Muscle layer of duodenum (tissue), 2 donors: Measurements from ENCODE around the gene PLCZ1.
"Not testable (repeated sequence)": the region's sequence is repeated elsewhere in the genome, so short reads cannot be mapped to it uniquely, and the experiment has no call there.

Experiments
- H3K27ac ChIP-seq: one replicate; pipeline ENCODE4 v1.7.0; 2013; ENCODE audit warnings: mild to moderate bottlenecking, low read length
- H3K27me3 ChIP-seq: one replicate; pipeline ENCODE4 v1.7.0; 2013; ENCODE audit warnings: low read depth, mild to moderate bottlenecking, control low read depth, low read length
- H3K36me3 ChIP-seq, 2 donors: one replicate each; pipeline ENCODE4 v1.7.0; 2013; ENCODE audit warnings: low read length in 2 of 2, control low read depth in 1 of 2, mild to moderate bottlenecking in 1 of 2; ENCODE audit not compliant: insufficient read depth in 2 of 2, control insufficient read depth in 1 of 2
- H3K4me1 ChIP-seq, 2 donors: one replicate each; pipeline ENCODE4 v1.7.0; 2013; ENCODE audit warnings: low read length in 2 of 2, mild to moderate bottlenecking in 2 of 2, control low read depth in 1 of 2, moderate library complexity in 1 of 2; ENCODE audit not compliant: insufficient read depth in 2 of 2, control insufficient read depth in 1 of 2
- H3K4me3 ChIP-seq, 2 donors: one replicate each; pipeline ENCODE4 v1.7.0; 2013; ENCODE audit warnings: low read length in 2 of 2, low read depth in 1 of 2, mild to moderate bottlenecking in 1 of 2
- H3K9me3 ChIP-seq, 2 donors: one replicate each; pipeline ENCODE4 v1.7.0; 2013; ENCODE audit warnings: low read length in 2 of 2, control low read depth in 1 of 2, mild to moderate bottlenecking in 1 of 2; ENCODE audit not compliant: control insufficient read depth in 1 of 2
- donor health status: healthy.

PLCZ1 gene

DNA sequence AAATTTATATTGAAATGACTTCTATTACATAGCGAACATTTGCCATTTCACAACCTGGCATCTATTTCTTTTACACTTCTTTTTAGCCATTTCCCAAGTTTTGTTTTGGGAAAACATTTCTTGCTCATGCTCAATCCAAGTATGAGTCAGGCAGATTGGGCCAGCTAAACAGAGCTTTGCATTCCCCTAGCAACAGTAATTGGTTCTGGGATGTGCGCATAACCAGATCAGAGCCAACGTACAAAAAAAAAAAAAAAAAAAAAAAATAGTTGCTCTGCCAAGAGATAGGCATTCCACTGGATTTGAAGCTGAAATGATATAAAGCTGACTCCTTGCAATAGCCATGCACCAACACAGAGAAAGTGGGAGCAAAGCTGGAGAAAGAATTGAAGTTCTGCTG, 37.5 kb downstream of the PLCZ1 start:
- no peaks in the 10 kb centered on the region for H3K36me3 ChIP-seq
- H3K27ac ChIP-seq = no peak overlapping the region
- H3K9me3 ChIP-seq = no peaks in the 10 kb centered on the region
- no peaks in the 10 kb centered on the region for H3K27me3 ChIP-seq
- H3K4me1 ChIP-seq = no peaks in the 10 kb centered on the region
- H3K4me3 ChIP-seq = no peak overlapping the region

DNA sequence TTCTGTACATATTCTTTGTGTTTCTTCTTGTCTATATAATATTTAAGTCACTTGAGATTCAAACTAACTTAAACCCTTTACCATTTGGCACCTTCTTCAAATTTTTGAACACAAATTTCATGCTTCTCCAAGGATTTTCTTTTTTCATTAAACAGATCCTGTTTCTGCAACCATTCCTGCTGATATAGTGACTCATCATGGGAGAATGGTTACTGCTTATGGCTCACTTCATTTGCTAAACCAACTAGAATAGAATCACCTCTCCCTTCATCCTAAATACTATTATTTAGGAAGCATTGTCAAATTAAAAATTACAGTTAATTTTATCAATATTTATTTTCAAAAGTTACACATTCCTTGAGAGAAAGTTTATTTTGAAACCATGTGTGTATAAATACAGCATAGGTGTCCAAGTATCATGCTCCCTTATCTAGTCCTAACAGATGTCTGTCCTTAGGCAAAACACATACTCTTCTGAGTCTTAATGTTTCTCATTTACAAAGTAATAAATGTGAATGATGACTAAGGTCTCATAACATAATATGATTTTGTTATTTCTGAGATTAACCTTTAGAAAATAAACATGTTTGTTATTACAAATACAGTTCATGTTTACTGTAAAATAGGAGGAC, 40.7 kb downstream of the PLCZ1 start:
- H3K27ac ChIP-seq = no peak overlapping the region
- no peaks in the 10 kb centered on the region for H3K27me3 ChIP-seq
- no peaks in the 10 kb centered on the region for H3K9me3 ChIP-seq
- no peak overlapping the region for H3K4me3 ChIP-seq
- H3K36me3 ChIP-seq = no peaks in the 10 kb centered on the region
- no peaks in the 10 kb centered on the region for H3K4me1 ChIP-seq

DNA sequence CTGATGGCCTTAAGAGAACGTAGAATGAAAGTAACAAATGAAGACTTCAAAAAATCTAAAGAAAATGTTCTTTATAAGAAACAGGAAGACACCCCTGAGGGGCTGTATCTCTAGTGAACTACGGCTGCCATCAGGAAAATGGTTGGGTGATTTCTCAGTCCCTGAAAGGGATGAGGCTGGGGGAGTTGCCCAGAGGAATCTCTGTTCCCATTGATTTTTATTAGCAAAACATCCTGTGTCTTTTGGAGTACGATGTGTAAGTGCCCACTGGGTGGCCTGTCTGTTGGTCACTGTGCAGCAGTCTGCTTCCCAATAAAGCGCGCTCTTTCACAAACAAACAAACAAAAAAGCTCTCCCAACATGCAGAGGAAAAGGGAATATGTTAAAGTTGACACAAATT, 43.8 kb downstream of the PLCZ1 start:
- H3K9me3 ChIP-seq, H3K4me1 ChIP-seq, H3K36me3 ChIP-seq, H3K4me3 ChIP-seq, H3K27me3 ChIP-seq, H3K27ac ChIP-seq: not testable (repeated sequence)

DNA sequence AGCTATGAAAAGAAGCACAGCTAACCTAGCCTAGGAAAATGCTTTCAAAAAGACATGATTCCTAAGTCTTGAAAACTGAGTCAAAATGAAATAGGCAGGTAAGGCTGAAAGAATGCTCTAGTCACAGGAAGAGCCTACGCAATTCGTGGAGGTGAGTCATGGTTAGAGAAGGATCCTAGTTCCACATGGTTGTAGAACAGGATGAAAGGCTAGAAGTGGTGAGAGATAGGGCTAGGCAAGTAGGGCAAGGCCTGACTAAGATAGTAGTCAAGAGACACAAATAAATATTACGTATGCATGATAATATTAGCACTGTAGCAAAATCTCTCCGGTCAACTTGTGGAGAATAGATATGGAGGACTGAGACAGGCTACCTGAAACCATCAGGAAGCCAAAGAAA, 47.2 kb downstream of the PLCZ1 start:
- H3K36me3 ChIP-seq = no peaks in the 10 kb centered on the region
- H3K27me3 ChIP-seq = no peaks in the 10 kb centered on the region
- H3K4me3 ChIP-seq = no peak overlapping the region
- no peaks in the 10 kb centered on the region for H3K4me1 ChIP-seq
- H3K9me3 ChIP-seq = no peaks in the 10 kb centered on the region
- no peak overlapping the region for H3K27ac ChIP-seq

DNA sequence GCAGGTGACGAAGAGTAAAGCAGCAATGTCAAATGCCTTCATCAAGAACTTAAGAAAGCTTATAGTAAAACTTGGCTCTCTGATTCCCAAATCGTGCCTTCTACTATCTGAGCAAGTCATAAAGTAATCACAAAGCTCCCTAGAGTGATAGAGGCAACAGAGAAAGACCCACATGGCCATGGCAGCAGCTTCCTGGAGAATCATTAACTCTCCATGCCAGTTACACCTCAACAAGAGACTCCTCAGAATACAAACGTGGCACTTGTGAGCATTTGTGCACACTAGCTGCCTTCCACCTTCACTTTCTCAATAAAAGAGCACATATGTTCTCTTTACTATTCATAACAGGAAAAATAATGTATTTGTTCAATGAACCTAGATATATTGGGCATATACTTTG, 48.0 kb downstream of the PLCZ1 start:
- no peaks in the 10 kb centered on the region for H3K27me3 ChIP-seq
- H3K36me3 ChIP-seq = no peaks in the 10 kb centered on the region
- H3K4me3 ChIP-seq = no peak overlapping the region
- H3K4me1 ChIP-seq = no peaks in the 10 kb centered on the region
- no peak overlapping the region for H3K27ac ChIP-seq
- H3K9me3 ChIP-seq = no peaks in the 10 kb centered on the region

DNA sequence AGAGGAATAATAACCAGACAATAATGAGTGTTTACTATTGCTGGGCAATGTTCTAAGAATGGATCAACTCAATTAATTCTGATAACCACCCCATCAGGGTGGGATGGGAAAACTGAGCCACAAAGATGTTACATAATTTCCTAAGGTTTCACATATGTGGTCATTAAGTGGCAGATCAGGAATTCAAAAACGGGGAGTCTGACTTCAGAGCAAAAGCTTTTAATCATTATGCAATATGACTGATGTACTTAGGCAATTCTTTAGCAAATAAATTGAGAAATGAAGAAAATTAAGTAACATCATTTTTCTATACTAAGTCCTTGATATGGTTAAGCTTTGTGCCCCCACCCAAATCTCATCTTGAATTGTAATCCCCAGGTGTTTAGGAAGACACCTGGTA, 53.4 kb downstream of the PLCZ1 start:
- no peak overlapping the region for H3K27ac ChIP-seq
- H3K27me3 ChIP-seq = no peaks in the 10 kb centered on the region
- H3K9me3 ChIP-seq = no peaks in the 10 kb centered on the region

DNA sequence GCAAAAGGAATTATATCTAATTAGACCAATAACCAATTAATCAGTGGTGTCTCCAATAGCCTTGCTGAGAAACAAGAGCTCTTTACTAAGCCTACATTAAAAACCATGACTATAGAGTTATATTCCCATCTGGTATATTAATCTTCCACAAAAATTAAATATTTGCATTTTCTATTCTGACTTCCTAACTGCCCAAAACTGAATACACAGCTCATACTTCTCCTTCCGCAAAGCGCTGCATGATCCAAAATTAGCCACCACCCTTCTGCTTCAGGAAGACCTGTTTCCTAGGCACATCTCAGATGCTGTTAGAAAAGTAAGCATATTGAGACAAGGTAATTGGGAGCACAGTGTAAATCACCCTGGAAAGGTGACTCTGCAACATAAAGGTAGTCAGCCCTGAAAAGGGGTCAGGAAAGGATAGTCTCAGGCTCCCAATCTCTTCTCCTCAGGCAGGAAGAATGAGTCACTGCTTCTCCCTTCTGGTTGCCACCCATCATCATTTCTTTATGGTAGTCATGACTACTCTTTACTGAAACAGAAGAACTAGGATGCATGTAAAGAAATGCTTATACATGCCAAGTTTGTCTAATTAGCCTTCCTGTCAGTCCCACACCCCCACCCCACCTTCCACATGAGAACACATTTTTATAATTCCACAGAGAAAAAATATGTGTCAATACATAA, 54.3 kb downstream of the PLCZ1 start:
- Histone ChIP-seq H3K36me3 (no peaks in the 10 kb centered on the region), H3K27me3 (no peaks in the 10 kb centered on the region), H3K4me1 (no peaks in the 10 kb centered on the region), H3K27ac (no peak overlapping the region), H3K9me3 (no peaks in the 10 kb centered on the region), H3K4me3 (no peak overlapping the region)

More for the DNA sequence above, 53.4 kb downstream of the PLCZ1 start:
- H3K4me1 ChIP-seq = no peaks in the 10 kb centered on the region
- no peaks in the 10 kb centered on the region for H3K36me3 ChIP-seq
- H3K4me3 ChIP-seq = no peak overlapping the region

DNA sequence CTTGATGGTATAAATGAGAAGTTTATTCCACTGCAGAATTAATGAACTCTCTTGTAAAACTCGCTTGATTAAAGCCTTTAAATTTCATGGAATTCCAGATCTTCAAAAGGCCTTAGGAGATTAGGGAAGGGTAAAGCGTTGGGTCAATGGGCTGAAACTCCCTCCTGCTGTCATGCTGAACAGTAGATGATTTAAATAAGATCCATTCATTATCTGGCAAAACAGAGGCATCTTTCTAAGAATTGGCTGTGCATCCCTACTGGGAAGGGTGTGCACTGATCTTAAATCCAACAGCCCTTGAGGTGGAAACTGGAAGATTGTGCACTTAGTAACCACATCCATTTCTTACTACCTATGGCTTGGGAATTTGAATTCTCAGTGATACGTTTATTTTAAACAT, 56.0 kb downstream of the PLCZ1 start:
- Histone ChIP-seq H3K36me3 (no peaks in the 10 kb centered on the region), H3K4me1 (no peaks in the 10 kb centered on the region), H3K4me3 (no peak overlapping the region), H3K27me3 (no peaks in the 10 kb centered on the region), H3K9me3 (no peaks in the 10 kb centered on the region), H3K27ac (no peak overlapping the region)

DNA sequence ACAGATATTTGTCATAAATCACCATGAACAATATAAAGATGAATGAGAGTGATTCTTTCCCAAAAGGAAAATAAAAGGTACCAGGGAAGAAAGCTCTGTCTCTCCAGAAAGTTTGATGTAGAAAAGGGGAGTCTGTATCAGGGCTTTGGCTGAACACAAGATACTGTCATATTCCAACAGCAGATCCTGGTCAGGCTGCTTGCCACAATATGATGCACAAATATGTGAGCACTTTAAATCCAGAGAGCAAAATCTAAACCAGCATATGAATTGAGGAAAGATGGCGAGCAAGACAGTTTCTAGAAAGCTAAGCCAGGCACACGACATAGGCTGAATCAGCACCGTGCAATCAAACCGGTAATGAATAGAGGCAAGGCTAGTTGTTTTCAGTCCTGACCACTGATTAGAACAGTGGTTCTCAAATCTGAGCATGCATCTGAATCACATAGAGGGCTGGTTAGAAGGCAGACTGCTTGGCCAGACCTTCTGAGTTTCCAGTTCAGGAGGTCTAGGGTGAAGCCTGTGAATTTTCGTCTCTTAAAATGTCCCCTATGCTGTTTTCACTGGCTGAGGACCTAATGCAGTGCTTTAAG, 60.7 kb downstream of the PLCZ1 start:
- H3K4me3 ChIP-seq = no peak overlapping the region
- H3K9me3 ChIP-seq = no peaks in the 10 kb centered on the region
- H3K27ac ChIP-seq = no peak overlapping the region
- no peaks in the 10 kb centered on the region for H3K36me3 ChIP-seq
- H3K27me3 ChIP-seq = no peaks in the 10 kb centered on the region
- no peaks in the 10 kb centered on the region for H3K4me1 ChIP-seq

DNA sequence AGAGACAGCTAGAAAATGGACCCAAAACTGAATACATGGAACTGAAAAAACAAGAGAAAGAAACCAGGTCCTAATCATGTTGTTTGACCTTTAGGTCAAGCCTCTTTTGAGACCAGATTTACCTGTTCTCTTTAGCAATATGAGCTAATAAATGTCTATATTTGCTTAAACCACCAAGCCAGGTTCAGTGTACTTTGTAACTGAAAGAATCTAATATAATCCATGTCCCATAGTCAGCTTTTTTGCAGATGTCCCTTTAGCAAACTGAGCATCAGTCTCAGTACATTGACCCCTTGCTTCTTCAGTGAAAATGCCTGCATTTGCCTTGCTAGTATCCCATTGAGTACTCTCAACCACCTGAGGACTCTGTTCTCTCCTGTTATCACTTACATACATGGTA, 61.7 kb downstream of the PLCZ1 start:
- Histone ChIP-seq H3K27ac (no peak overlapping the region), H3K36me3 (no peaks in the 10 kb centered on the region), H3K9me3 (no peaks in the 10 kb centered on the region), H3K27me3 (no peaks in the 10 kb centered on the region), H3K4me1 (no peaks in the 10 kb centered on the region), H3K4me3 (no peak overlapping the region)

DNA sequence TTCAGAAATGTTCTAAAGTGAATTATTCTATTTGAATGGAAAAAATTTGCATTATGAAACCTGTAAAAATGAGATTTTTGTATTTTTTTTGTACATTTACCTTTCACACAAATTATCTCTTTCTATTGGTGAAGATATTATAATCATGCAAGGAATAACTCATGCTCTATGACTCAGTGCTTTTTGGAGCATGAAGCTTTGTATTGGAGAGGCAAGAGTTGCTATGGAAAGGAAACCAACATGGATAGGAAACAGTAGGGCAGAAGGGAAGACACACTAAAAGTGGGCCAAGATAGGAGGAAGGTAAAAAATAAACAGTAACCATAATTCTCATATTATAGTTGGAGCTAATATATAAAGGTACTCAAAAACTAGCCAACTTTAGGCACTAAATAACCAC, 79.0 kb downstream of the PLCZ1 start:
- Histone ChIP-seq H3K27ac (no peak overlapping the region), H3K36me3 (no peaks in the 10 kb centered on the region), H3K4me1 (no peaks in the 10 kb centered on the region), H3K27me3 (no peaks in the 10 kb centered on the region), H3K9me3 (peaks cover 0 to 8% of the 10 kb centered on the region in 2 donors), H3K4me3 (no peak overlapping the region)

DNA sequence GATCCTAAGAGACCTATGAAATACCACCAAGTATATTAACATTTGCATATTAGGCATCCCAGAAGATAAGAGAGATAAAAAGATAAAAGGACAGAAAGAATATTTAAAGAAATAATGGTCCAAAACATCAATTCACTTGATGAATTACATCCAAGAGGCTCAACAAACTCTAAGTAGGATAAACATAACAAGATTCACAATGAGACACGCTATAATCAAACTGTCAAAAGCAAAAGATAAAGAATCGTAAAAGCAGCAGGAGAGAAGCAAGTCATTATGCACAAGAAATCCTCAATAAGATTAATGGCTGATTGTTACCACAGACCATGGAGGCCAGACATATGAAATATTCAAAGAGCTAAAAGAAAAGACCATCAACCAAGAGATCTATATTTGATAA, 79.6 kb downstream of the PLCZ1 start:
- no peaks in the 10 kb centered on the region for H3K4me1 ChIP-seq
- no peak overlapping the region for H3K27ac ChIP-seq
- H3K4me3 ChIP-seq = no peak overlapping the region
- H3K9me3 ChIP-seq = peaks cover 0 to 8% of the 10 kb centered on the region in 2 donors
- no peaks in the 10 kb centered on the region for H3K36me3 ChIP-seq
- no peaks in the 10 kb centered on the region for H3K27me3 ChIP-seq
